ENCODE measurements around the gene GNE. TPM values are rescaled to one million over a fixed set of nuclear protein-coding genes. Genes with fewer than 3 reads are reported as not detected.
"Not testable (repeated sequence)": the region's sequence is repeated elsewhere in the genome, so short reads cannot be mapped to it uniquely, and the experiment has no call there.

GNE gene
- total RNA-seq, 1 donor, result 32.4 TPM

GRCh38 chr9:36248061-36248460 lies 10.2 kb downstream of the GNE start:
- not testable (repeated sequence) for H3K4me3 ChIP-seq (ENCODE audit: low read depth, low read length)
- peak; percentile 45 for TF ChIP-seq CTCF (IDR thresholded peaks at IDR 0.05; ENCODE audit: insufficient read depth, low read depth, low read length)

GRCh38 chr9:36247356-36247755 lies 10.9 kb downstream of the GNE start:
- no peak overlapping the region for H3K4me3 ChIP-seq (ENCODE audit: low read depth, low read length)
- DNase-seq (ENCODE audit: low read depth), result no peak

More at GRCh38 chr9:36248061-36248460, 10.2 kb downstream of the GNE start:
- DNase-seq (ENCODE audit: low read depth), result peak; percentile 60

GRCh38 chr9:36245906-36246305 lies 12.3 kb downstream of the GNE start:
- no peak overlapping the region for H3K4me3 ChIP-seq (ENCODE audit: low read depth, low read length)
- TF ChIP-seq CTCF (IDR thresholded peaks at IDR 0.05; ENCODE audit: insufficient read depth, low read depth, low read length), result no peak
- no peak for DNase-seq (ENCODE audit: low read depth)

More at GRCh38 chr9:36247356-36247755, 10.9 kb downstream of the GNE start:
- no peak for TF ChIP-seq CTCF (IDR thresholded peaks at IDR 0.05; ENCODE audit: insufficient read depth, low read depth, low read length)

- not testable (repeated sequence) for DNase-seq (ENCODE audit: low read depth)
Measured at GRCh38 chr9:36239675-36240074, 18.6 kb downstream of the GNE start.

GRCh38 chr9:36239205-36239604 lies 19.0 kb downstream of the GNE start:
- not testable (repeated sequence) for H3K4me3 ChIP-seq (ENCODE audit: low read depth, low read length); DNase-seq (ENCODE audit: low read depth)

More at GRCh38 chr9:36239675-36240074, 18.6 kb downstream of the GNE start:
- H3K4me3 ChIP-seq (ENCODE audit: low read depth, low read length), result not testable (repeated sequence)

GRCh38 chr9:36237230-36237629 lies 21.0 kb downstream of the GNE start:
- TF ChIP-seq CTCF (IDR thresholded peaks at IDR 0.05; ENCODE audit: insufficient read depth, low read depth, low read length), result no peak
- no peak for DNase-seq (ENCODE audit: low read depth)
- H3K4me3 ChIP-seq (ENCODE audit: low read depth, low read length), result no peak overlapping the region

- DNase-seq (ENCODE audit: low read depth), result no peak
- no peak for TF ChIP-seq CTCF (IDR thresholded peaks at IDR 0.05; ENCODE audit: insufficient read depth, low read depth, low read length)
- no peak overlapping the region for H3K4me3 ChIP-seq (ENCODE audit: low read depth, low read length)
Measured at GRCh38 chr9:36222449-36222848, 35.8 kb downstream of the GNE start.

GRCh38 chr9:36221667-36222066 lies 36.6 kb downstream of the GNE start:
- H3K4me3 ChIP-seq (ENCODE audit: low read depth, low read length), result no peak overlapping the region
- no peak for DNase-seq (ENCODE audit: low read depth)
- TF ChIP-seq CTCF (IDR thresholded peaks at IDR 0.05; ENCODE audit: insufficient read depth, low read depth, low read length), result no peak
